Measurements from ENCODE around the gene EMILIN2. TPM values are rescaled to one million over a fixed set of nuclear protein-coding genes. Genes with fewer than 3 reads are reported as not detected.
"Not testable (repeated sequence)": the region's sequence is repeated elsewhere in the genome, so short reads cannot be mapped to it uniquely, and the experiment has no call there.

Gene EMILIN2
- total RNA-seq, 2 donors from 2014 or later = 33.6 to 38.6 TPM

DNA sequence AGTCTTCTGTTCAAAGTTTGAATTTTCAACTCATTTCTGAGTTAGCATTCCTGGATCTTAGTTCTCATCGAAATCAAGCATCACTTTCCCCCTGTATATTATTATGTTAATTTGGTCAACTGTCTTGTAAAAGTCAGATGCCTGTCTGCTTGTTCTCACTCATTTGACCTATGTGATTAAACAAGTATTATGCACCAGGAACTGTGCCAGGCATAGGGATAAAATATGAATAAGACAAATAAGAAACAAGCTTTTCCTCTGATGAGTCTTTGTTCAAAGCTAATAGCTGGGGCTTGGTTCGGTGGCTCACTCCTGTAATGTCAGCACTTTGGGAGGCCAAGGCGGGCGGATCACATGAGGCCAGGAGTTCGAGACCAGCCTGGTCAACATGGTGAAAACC is 19.7 kb upstream of the EMILIN2 start:
- H3K27me3 ChIP-seq (replicated peaks; ENCODE audit: insufficient read depth) = no peaks in the 10 kb centered on the region
- DNase-seq (ENCODE audit: low spot score) = no peak

DNA sequence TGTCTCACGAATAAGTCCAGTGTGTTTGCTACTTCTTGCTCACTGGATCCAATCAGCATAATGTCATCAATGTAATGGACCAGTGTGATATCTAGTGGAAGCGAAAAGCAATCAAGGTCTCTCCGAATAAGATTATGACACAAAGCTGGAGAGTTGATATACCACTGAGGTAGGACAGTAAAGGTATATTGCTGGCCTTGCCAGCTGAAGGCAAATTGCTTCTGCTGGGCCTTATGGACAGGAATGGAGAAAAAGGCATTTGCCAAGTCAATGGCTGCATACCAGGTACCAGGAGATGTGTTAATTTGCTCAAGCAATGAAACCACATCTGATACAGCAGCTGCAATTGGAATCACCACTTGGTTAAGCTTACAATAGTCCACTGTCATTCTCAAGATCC is 10.7 kb upstream of the EMILIN2 start:
- WGBS = 93% methylated on average over 3 of the region's 3 CpGs
- DNase-seq (ENCODE audit: low spot score); H3K27ac ChIP-seq; H3K9me3 ChIP-seq; H3K27me3 ChIP-seq (replicated peaks; ENCODE audit: insufficient read depth); intact Hi-C loops (cut with DNase I); H3K4me1 ChIP-seq (replicated peaks); H3K4me3 ChIP-seq; H3K36me3 ChIP-seq: not testable (repeated sequence)

More for the DNA sequence above, 19.7 kb upstream of the EMILIN2 start:
- no peak for TF ChIP-seq POLR2A (IDR thresholded peaks at IDR 0.05)
- TF ChIP-seq, protein P1, sequence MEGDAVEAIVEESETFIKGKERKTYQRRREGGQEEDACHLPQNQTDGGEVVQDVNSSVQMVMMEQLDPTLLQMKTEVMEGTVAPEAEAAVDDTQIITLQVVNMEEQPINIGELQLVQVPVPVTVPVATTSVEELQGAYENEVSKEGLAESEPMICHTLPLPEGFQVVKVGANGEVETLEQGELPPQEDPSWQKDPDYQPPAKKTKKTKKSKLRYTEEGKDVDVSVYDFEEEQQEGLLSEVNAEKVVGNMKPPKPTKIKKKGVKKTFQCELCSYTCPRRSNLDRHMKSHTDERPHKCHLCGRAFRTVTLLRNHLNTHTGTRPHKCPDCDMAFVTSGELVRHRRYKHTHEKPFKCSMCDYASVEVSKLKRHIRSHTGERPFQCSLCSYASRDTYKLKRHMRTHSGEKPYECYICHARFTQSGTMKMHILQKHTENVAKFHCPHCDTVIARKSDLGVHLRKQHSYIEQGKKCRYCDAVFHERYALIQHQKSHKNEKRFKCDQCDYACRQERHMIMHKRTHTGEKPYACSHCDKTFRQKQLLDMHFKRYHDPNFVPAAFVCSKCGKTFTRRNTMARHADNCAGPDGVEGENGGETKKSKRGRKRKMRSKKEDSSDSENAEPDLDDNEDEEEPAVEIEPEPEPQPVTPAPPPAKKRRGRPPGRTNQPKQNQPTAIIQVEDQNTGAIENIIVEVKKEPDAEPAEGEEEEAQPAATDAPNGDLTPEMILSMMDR (IDR thresholded peaks at IDR 0.05) = no peak
- TF ChIP-seq POLR2AphosphoS5 (IDR thresholded peaks at IDR 0.05) = no peak
- H3K27ac ChIP-seq = no peak overlapping the region
- 71% methylated on average over 5 of the region's 5 CpGs for WGBS
- H3K4me1 ChIP-seq (replicated peaks) = no peaks in the 10 kb centered on the region
- H3K4me3 ChIP-seq = no peak overlapping the region
- intact Hi-C loops (cut with DNase I) = loop anchor here (2.0 kb wide), 1 partner anchor 74 kb away; no protein-coding TSS in a partner anchor
- H3K36me3 ChIP-seq = no peaks in the 10 kb centered on the region
- no peaks in the 10 kb centered on the region for H3K9me3 ChIP-seq

DNA sequence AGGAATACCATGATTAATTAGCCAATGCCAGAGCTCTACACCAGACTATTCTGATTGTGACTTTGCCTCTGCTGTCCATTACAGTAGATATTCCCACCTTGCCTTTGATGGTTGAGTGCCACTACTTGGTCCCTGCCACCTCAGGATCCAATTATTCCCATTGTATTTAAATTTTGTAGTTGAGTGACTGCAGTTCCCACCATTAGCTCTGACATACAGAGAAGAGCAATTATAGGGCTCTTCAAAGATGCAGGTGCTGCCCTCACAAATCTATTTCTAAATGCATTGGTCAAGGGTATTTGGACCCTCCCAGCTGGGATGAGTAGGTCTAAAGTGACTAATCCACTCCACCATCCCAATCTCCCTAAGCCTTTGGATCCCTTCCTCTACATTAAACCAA is 9.5 kb upstream of the EMILIN2 start:
- intact Hi-C loops (cut with DNase I); H3K9me3 ChIP-seq; H3K27me3 ChIP-seq (replicated peaks; ENCODE audit: insufficient read depth); H3K4me1 ChIP-seq (replicated peaks); DNase-seq (ENCODE audit: low spot score); H3K4me3 ChIP-seq; H3K27ac ChIP-seq; H3K36me3 ChIP-seq: not testable (repeated sequence)

DNA sequence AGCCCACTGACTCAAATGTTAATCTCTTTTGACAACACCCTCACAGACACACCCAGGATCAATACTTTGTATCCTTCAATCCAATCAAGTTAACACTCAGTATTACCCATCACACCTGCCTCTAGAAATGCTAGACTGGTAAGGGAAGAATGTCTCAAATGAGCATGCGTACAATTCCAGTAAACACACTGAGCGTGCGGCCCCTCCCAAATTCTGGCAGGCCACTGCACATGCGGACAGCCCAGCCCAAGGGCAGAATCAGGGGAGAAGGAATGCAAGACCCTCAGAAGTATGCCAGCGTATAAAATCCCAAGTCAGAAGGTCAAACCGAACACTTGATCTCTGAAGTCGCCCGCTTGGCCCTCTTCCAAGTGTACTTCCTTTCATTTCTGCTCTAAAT is 7.6 kb upstream of the EMILIN2 start:
- 87% methylated on average over 8 of the region's 8 CpGs for WGBS
- H3K27ac ChIP-seq = no peak overlapping the region
- TF ChIP-seq POLR2AphosphoS5 (IDR thresholded peaks at IDR 0.05) (no peak), POLR2A (IDR thresholded peaks at IDR 0.05) (no peak)
- TF ChIP-seq, protein P1 (IDR thresholded peaks at IDR 0.05) = no peak
- H3K27me3 ChIP-seq (replicated peaks; ENCODE audit: insufficient read depth) = no peaks in the 10 kb centered on the region
- no peak for DNase-seq (ENCODE audit: low spot score)
- intact Hi-C loops (cut with DNase I) = no loop called here
- no peaks in the 10 kb centered on the region for H3K9me3 ChIP-seq
- no peak overlapping the region for H3K4me3 ChIP-seq
- no peaks in the 10 kb centered on the region for H3K36me3 ChIP-seq
- no peaks in the 10 kb centered on the region for H3K4me1 ChIP-seq (replicated peaks)

DNA sequence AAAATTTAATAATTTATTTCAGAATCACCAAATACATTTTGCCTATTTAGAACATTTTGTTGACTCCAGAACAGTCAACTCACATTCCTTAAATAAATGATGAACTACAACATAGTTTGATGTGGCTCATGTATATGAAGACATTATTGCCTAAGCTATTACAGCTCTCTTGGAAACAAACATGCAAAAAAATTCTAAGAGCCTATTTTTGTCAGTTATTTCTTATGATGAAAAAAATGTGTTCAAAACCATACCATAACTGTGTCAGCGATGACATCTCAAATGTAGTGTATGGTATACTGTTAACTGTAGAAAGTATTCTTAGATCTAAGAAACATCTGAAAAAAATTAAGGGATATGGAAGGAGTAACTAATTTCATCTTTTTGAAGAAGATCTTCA is 6.3 kb upstream of the EMILIN2 start:
- Histone ChIP-seq H3K27ac (no peak overlapping the region), H3K4me1 (replicated peaks) (no peaks in the 10 kb centered on the region), H3K4me3 (no peak overlapping the region), H3K9me3 (no peaks in the 10 kb centered on the region), H3K27me3 (replicated peaks; ENCODE audit: insufficient read depth) (no peaks in the 10 kb centered on the region), H3K36me3 (no peaks in the 10 kb centered on the region)
- intact Hi-C loops (cut with DNase I) = no loop called here
- TF ChIP-seq, protein P1 (IDR thresholded peaks at IDR 0.05) = no peak
- TF ChIP-seq POLR2A (IDR thresholded peaks at IDR 0.05) = no peak
- no peak for TF ChIP-seq POLR2AphosphoS5 (IDR thresholded peaks at IDR 0.05)
- 98% methylated on average over 1 of the region's 1 CpG for WGBS
- DNase-seq (ENCODE audit: low spot score) = no peak

DNA sequence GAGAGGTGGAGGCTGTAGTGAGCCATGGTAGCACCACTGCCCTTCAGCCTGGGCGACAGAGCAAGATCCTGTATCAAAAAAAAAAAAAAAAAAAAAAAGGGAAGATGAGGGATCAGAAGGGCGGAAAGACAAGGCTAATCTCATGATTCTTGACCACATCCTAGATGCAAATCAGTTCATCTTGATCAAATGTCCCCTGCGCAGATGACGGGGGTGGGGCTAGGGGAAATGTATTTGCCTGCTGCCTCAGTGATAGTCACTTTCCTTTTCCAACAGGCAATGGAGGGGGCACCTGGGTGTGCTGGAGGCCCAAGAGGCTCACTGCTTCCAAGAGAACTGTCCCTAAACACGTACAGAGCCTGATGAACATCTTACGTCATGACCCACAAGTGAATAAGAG is 3.7 kb upstream of the EMILIN2 start:
- Histone ChIP-seq H3K36me3 (no peaks in the 10 kb centered on the region), H3K4me1 (replicated peaks) (no peaks in the 10 kb centered on the region), H3K27ac (no peak overlapping the region), H3K4me3 (no peak overlapping the region), H3K27me3 (replicated peaks; ENCODE audit: insufficient read depth) (no peaks in the 10 kb centered on the region), H3K9me3 (no peaks in the 10 kb centered on the region)
- TF ChIP-seq POLR2A (IDR thresholded peaks at IDR 0.05) (no peak), POLR2AphosphoS5 (IDR thresholded peaks at IDR 0.05) (no peak)
- TF ChIP-seq, protein P1 (IDR thresholded peaks at IDR 0.05) = no peak
- no peak for DNase-seq (ENCODE audit: low spot score)
- WGBS = 84% methylated on average over 6 of the region's 6 CpGs
- intact Hi-C loops (cut with DNase I) = no loop called here

All from prostate gland (tissue), 2 donors.